Neural cell (in vitro differentiated cells): ENCODE results near the gene NRL. TPM values are rescaled to one million over a fixed set of nuclear protein-coding genes. Genes with fewer than 3 reads are reported as not detected.

Source experiments
- H2AFZ ChIP-seq: fragments of 200-600, 300-800 bp; sonication (generic), shearing (Covaris generic); 2 replicates; pipeline ENCODE4 v1.6.0; 2014; ENCODE audit warnings: low read depth, mild to moderate bottlenecking, antibody characterized with exemption, low read length, moderate library complexity
- H3F3A ChIP-seq: fragments of 200-600 bp; shearing (Covaris generic); 2 replicates; pipeline ENCODE4 v1.6.1; 2016; ENCODE audit warnings: mild to moderate bottlenecking, moderate library complexity, mixed read lengths, antibody characterized with exemption, low read length; ENCODE audit not compliant: insufficient read depth, poor library complexity, severe bottlenecking
- H3K27ac ChIP-seq: fragments of 200-600, 300-800 bp; sonication (generic), shearing (Covaris generic); 2 replicates; pipeline ENCODE4 v1.5.1; 2014; ENCODE audit warnings: mild to moderate bottlenecking, low read length, moderate library complexity
- H3K27me3 ChIP-seq: fragments of 300-800, 200-600 bp; sonication (generic), shearing (Covaris generic); 2 replicates; pipeline ENCODE4 v1.6.0; 2014; ENCODE audit warnings: mild to moderate bottlenecking, low read depth, low read length, moderate library complexity; ENCODE audit not compliant: insufficient read depth
- H3K36me3 ChIP-seq: fragments of 300-800, 200-600 bp; sonication (generic), shearing (Covaris generic); 2 replicates; pipeline ENCODE4 v1.5.1; 2014; ENCODE audit warnings: mild to moderate bottlenecking, antibody characterized with exemption, low read length, moderate library complexity; ENCODE audit not compliant: insufficient read depth
- H3K4me2 ChIP-seq: fragments of 300-800, 200-600 bp; sonication (generic), shearing (Covaris generic); 2 replicates; pipeline ENCODE4 v1.6.0; 2014; ENCODE audit warnings: mild to moderate bottlenecking, low read length
- H3K4me3 ChIP-seq: fragments of 300-800, 200-600 bp; sonication (generic), shearing (Covaris generic); 2 replicates; pipeline ENCODE4 v1.5.1; 2014; ENCODE audit warnings: mild to moderate bottlenecking, low read length, moderate library complexity
- H3K79me2 ChIP-seq: fragments of 200-600 bp; shearing (Covaris generic); replicated peaks from 2 replicates; pipeline ENCODE4 v1.6.0; 2014; ENCODE audit warnings: mild to moderate bottlenecking, low read length, moderate library complexity; ENCODE audit not compliant: insufficient read depth
- H3K9ac ChIP-seq: fragments of 300-800, 200-600 bp; sonication (generic), shearing (Covaris generic); 2 replicates; pipeline ENCODE4 v1.6.1; 2016; ENCODE audit warnings: mild to moderate bottlenecking, low read length, mixed read lengths
- H3K9me2 ChIP-seq: fragments of 200-600 bp; shearing (Covaris generic); 2 replicates; pipeline ENCODE4 v1.6.1; 2016; ENCODE audit warnings: mild to moderate bottlenecking, low read length, mixed read lengths; ENCODE audit not compliant: insufficient read depth
- H3K9me3 ChIP-seq: fragments of 200-600, 300-800 bp; sonication (generic), shearing (Covaris generic); 2 replicates; pipeline ENCODE4 v1.6.1; 2016; ENCODE audit warnings: mild to moderate bottlenecking, mixed run types, low read length, moderate library complexity, mixed read lengths
- H4K20me1 ChIP-seq: fragments of 200-600 bp; shearing (Covaris generic); 2 replicates; pipeline ENCODE4 v1.6.1; 2016; ENCODE audit warnings: mild to moderate bottlenecking, mixed run types; ENCODE audit not compliant: insufficient read depth
- CTCF ChIP-seq: fragments of 450-650 bp; IDR thresholded peaks from 2 replicates; pipeline ENCODE4 v1.5.1; 2014; ENCODE audit warnings: antibody characterized with exemption, mild to moderate bottlenecking, moderate library complexity; ENCODE audit not compliant: poor library complexity, severe bottlenecking
- EP300 ChIP-seq: fragments of 450-650 bp; conservative IDR thresholded peaks from 2 replicates; pipeline ENCODE4 v1.6.1; 2014; ENCODE audit warnings: antibody characterized with exemption, mild to moderate bottlenecking, moderate library complexity; ENCODE audit not compliant: poor library complexity, severe bottlenecking
- EZH2 ChIP-seq: fragments of 200-600, 300-800 bp; shearing (Covaris generic), sonication (generic); IDR thresholded peaks from 2 replicates; pipeline ENCODE4 v1.6.1; 2014; ENCODE audit warnings: antibody characterized with exemption, low read length, borderline replicate concordance, mild to moderate bottlenecking; ENCODE audit not compliant: insufficient read depth, poor library complexity, severe bottlenecking
- MXI1 ChIP-seq: fragments of 450-650 bp; conservative IDR thresholded peaks from 2 replicates; pipeline ENCODE4 v1.6.1; 2014; ENCODE audit warnings: antibody characterized with exemption, mild to moderate bottlenecking; ENCODE audit not compliant: poor library complexity, severe bottlenecking
- POLR2AphosphoS5 ChIP-seq: IDR thresholded peaks from 2 replicates; pipeline ENCODE4 v1.6.1; 2012
- RAD21 ChIP-seq: fragments of 450-650 bp; conservative IDR thresholded peaks from 2 replicates; pipeline ENCODE4 v1.6.1; 2014; ENCODE audit warnings: antibody characterized with exemption, mild to moderate bottlenecking, moderate library complexity
- REST ChIP-seq: IDR thresholded peaks from 2 replicates; pipeline ENCODE4 v1.6.1; 2012; ENCODE audit warnings: borderline replicate concordance
- SMC3 ChIP-seq: fragments of 450-650 bp; conservative IDR thresholded peaks from 2 replicates; pipeline ENCODE4 v1.6.1; 2014; ENCODE audit warnings: antibody characterized with exemption, mild to moderate bottlenecking, moderate library complexity; ENCODE audit not compliant: poor library complexity
- TAF1 ChIP-seq: IDR thresholded peaks from 2 replicates; pipeline ENCODE4 v1.6.1; 2012; ENCODE audit warnings: low read depth
- polyA plus RNA-seq: library from polyadenylated mRNA; depleted of rRNA; stranded (reverse); fragments of >200 nt; gene quantifications from 2 replicates; pipeline ENCODE4 v1.2.3, GENCODE V29; 2014

The NRL gene
- polyA plus RNA-seq, 1 donor from 2014 or later = 9.5 TPM

- no peaks in the 10 kb centered on the region for H3K79me2 ChIP-seq
- no peaks in the 10 kb centered on the region for H3F3A ChIP-seq
- H3K27me3 ChIP-seq = no peaks in the 10 kb centered on the region
- TF ChIP-seq EZH2 (no peak), POLR2AphosphoS5 (no peak), MXI1 (no peak), TAF1 (no peak), SMC3 (no peak), CTCF (no peak), RAD21 (no peak), REST (no peak), EP300 (no peak)
- no peaks in the 10 kb centered on the region for H4K20me1 ChIP-seq
- no peak overlapping the region for H3K9ac ChIP-seq
- H3K9me2 ChIP-seq = no peaks in the 10 kb centered on the region
- no peaks in the 10 kb centered on the region for H3K36me3 ChIP-seq
- H3K4me2 ChIP-seq = no peak overlapping the region
- no peak overlapping the region for H3K27ac ChIP-seq
- H2AFZ ChIP-seq = no peak overlapping the region
- no peak overlapping the region for H3K4me3 ChIP-seq
- H3K9me3 ChIP-seq = no peaks in the 10 kb centered on the region
Measured at GRCh38 chr14:24058951-24059475, 55.7 kb downstream of the NRL start.

GRCh38 chr14:24058260-24058950 lies 56.3 kb downstream of the NRL start:
- H4K20me1 ChIP-seq = no peaks in the 10 kb centered on the region
- no peaks in the 10 kb centered on the region for H3K9me2 ChIP-seq
- H2AFZ ChIP-seq = no peak overlapping the region
- H3F3A ChIP-seq = no peaks in the 10 kb centered on the region
- H3K4me2 ChIP-seq = no peak overlapping the region
- no peaks in the 10 kb centered on the region for H3K27me3 ChIP-seq
- H3K9me3 ChIP-seq = no peaks in the 10 kb centered on the region
- H3K4me3 ChIP-seq = no peak overlapping the region
- H3K27ac ChIP-seq = no peak overlapping the region
- H3K9ac ChIP-seq = no peak overlapping the region
- no peaks in the 10 kb centered on the region for H3K79me2 ChIP-seq
- H3K36me3 ChIP-seq = no peaks in the 10 kb centered on the region
- TF ChIP-seq EP300 (no peak), RAD21 (peak; percentile 96), SMC3 (peak; percentile 99), TAF1 (no peak), CTCF (peak; percentile 93), REST (peak; percentile 20), MXI1 (peak; percentile 12), POLR2AphosphoS5 (no peak), EZH2 (no peak)
